Loucy (cell line): ENCODE data around the gene CCDC82.

Experiments
- H2AFZ ChIP-seq: fragments of 200-600 bp; sonication (generic); 2 replicates; pipeline ENCODE4 v1.6.0; 2016; ENCODE audit warnings: antibody characterized with exemption, mild to moderate bottlenecking, low read length, moderate library complexity
- H3F3A ChIP-seq: fragments of 200-600 bp; 2 replicates; pipeline ENCODE4 v1.6.0; 2016; ENCODE audit warnings: antibody characterized with exemption, low read depth, mild to moderate bottlenecking
- H3K27me3 ChIP-seq: fragments of 200-600 bp; sonication (generic); 2 replicates; pipeline ENCODE4 v1.6.1; 2014; ENCODE audit warnings: low read length, mild to moderate bottlenecking; ENCODE audit not compliant: insufficient read depth, poor library complexity, severe bottlenecking
- H3K36me3 ChIP-seq: fragments of 200-600 bp; sonication (generic); 2 replicates; pipeline ENCODE4 v1.6.1; 2016; ENCODE audit warnings: low read length; ENCODE audit not compliant: insufficient read depth
- H3K4me1 ChIP-seq: fragments of 200-600 bp; sonication (generic); 2 replicates; pipeline ENCODE4 v1.5.1; 2014; ENCODE audit warnings: low read length, mild to moderate bottlenecking; ENCODE audit not compliant: insufficient read depth, poor library complexity, severe bottlenecking
- H3K4me2 ChIP-seq: fragments of 200-600 bp; sonication (generic); 2 replicates; pipeline ENCODE4 v1.6.0; 2014; ENCODE audit warnings: antibody characterized with exemption, low read length, low read depth, mild to moderate bottlenecking; ENCODE audit not compliant: poor library complexity, severe bottlenecking
- H3K4me3 ChIP-seq: fragments of 200-600 bp; sonication (generic); 2 replicates; pipeline ENCODE4 v1.5.1; 2014; ENCODE audit warnings: low read length, mild to moderate bottlenecking, mixed read lengths; ENCODE audit not compliant: poor library complexity, severe bottlenecking
- H3K79me2 ChIP-seq: fragments of 200-600 bp; sonication (generic); 2 replicates; pipeline ENCODE4 v1.6.1; 2014; ENCODE audit warnings: low read length; ENCODE audit not compliant: insufficient read depth
- H3K9ac ChIP-seq: fragments of 200-600 bp; sonication (generic); 2 replicates; pipeline ENCODE4 v1.6.0; 2014; ENCODE audit warnings: mild to moderate bottlenecking, low read depth, low read length, moderate library complexity; ENCODE audit not compliant: poor library complexity, severe bottlenecking
- H3K9me2 ChIP-seq: fragments of 200-600 bp; sonication (generic); replicated peaks from 2 replicates; pipeline ENCODE4 v1.6.1; 2016; ENCODE audit warnings: low read depth, low read length, mixed read lengths
- H3K9me3 ChIP-seq: fragments of 200-600 bp; sonication (generic); 2 replicates; pipeline ENCODE4 v1.6.1; 2014; ENCODE audit warnings: mild to moderate bottlenecking, antibody characterized with exemption, low read length, low read depth; ENCODE audit not compliant: insufficient read depth
- H4K20me1 ChIP-seq: fragments of 200-600 bp; sonication (generic); 2 replicates; pipeline ENCODE4 v1.6.0; 2014; ENCODE audit warnings: antibody characterized with exemption, low read length, mild to moderate bottlenecking; ENCODE audit not compliant: insufficient read depth, poor library complexity, severe bottlenecking
- EZH2phosphoT487 ChIP-seq: fragments of 200-600 bp; IDR thresholded peaks from 2 replicates; pipeline ENCODE4 v1.6.1; 2018; ENCODE audit warnings: antibody characterized with exemption, mild to moderate bottlenecking, moderate library complexity, borderline replicate concordance
- TF ChIP-seq, protein P1 (sequence below): fragments of 200-600 bp; sonication (generic); conservative IDR thresholded peaks from 2 replicates; pipeline ENCODE4 v1.5.1; 2014; ENCODE audit warnings: mild to moderate bottlenecking, antibody characterized with exemption, low read length

The CCDC82 gene

DNA sequence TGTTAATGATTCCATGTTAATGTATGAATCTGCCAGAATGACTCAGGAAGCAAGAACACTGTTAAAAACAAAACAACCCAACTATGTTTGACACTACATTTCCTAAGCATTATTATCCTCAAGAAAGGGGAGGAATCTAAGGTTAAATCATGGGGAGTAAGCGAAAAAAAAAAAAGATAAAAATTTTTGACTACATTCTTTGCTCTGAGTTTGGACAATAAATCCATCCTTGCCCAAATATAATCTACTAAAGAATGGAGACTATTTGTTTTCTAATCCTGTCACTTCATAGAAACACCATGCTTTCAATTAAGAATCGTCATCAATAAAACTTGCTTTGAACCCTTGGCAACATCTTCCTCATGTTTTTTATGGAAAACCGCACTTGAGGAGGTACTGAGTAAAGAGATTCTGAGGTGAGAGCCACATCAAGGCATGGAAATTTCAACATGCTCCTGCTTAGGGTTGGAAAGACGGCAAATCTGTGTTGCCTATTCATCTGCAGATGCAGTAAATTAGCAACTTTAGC, 56.5 kb downstream of the CCDC82 start:
- H3K4me1 ChIP-seq: peaks cover 5% of the 10 kb centered on the region
- no peaks in the 10 kb centered on the region for H4K20me1 ChIP-seq
- H3K36me3 ChIP-seq: no peaks in the 10 kb centered on the region
- H3K9me2 ChIP-seq: no peaks in the 10 kb centered on the region
- H3K4me3 ChIP-seq: no peak overlapping the region
- no peaks in the 10 kb centered on the region for H3F3A ChIP-seq
- H3K27me3 ChIP-seq: no peaks in the 10 kb centered on the region
- no peak overlapping the region for H3K4me2 ChIP-seq
- no peaks in the 10 kb centered on the region for H3K79me2 ChIP-seq
- H2AFZ ChIP-seq: no peak overlapping the region
- TF ChIP-seq EZH2phosphoT487: no peak
- TF ChIP-seq, protein P1, sequence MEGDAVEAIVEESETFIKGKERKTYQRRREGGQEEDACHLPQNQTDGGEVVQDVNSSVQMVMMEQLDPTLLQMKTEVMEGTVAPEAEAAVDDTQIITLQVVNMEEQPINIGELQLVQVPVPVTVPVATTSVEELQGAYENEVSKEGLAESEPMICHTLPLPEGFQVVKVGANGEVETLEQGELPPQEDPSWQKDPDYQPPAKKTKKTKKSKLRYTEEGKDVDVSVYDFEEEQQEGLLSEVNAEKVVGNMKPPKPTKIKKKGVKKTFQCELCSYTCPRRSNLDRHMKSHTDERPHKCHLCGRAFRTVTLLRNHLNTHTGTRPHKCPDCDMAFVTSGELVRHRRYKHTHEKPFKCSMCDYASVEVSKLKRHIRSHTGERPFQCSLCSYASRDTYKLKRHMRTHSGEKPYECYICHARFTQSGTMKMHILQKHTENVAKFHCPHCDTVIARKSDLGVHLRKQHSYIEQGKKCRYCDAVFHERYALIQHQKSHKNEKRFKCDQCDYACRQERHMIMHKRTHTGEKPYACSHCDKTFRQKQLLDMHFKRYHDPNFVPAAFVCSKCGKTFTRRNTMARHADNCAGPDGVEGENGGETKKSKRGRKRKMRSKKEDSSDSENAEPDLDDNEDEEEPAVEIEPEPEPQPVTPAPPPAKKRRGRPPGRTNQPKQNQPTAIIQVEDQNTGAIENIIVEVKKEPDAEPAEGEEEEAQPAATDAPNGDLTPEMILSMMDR: no peak
- no peak overlapping the region for H3K9ac ChIP-seq
- H3K9me3 ChIP-seq: no peaks in the 10 kb centered on the region

DNA sequence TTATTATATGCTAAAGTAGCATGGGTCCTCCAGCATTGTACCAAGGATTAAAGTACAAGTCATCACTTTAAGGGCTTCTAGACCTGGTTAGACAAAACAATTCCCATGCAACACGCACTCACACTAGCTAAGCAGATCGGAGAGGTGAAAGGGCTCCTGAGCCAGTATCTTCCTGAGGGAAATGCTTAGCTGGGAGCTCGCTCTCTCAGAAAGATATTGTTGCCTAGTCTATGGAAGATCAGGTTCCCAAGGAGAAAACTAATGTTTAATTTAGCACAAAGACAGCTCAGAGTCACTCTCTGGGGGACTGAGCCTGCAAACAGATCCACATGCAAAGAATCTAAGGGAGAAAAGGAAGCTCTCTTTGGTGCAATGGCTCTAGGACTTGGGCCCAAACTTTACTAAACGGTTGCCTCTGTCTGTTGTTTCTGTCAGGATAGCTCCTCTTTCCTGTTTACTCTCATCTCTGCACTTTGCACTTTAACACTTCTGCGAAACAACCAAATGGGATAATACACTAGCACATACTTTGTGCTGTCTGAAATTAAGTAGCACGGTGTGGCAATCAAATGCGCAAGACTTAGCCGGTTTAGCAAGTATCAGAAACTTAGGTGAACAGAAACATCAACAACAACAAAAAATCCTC, 57.5 kb downstream of the CCDC82 start:
- H3K4me1 ChIP-seq: no peaks in the 10 kb centered on the region
- H3K4me3 ChIP-seq: no peak overlapping the region
- H3K36me3 ChIP-seq: no peaks in the 10 kb centered on the region
- H3K9me2 ChIP-seq: no peaks in the 10 kb centered on the region
- H2AFZ ChIP-seq: no peak overlapping the region
- H4K20me1 ChIP-seq: no peaks in the 10 kb centered on the region
- TF ChIP-seq EZH2phosphoT487: no peak
- TF ChIP-seq, protein P1: no peak
- H3F3A ChIP-seq: no peaks in the 10 kb centered on the region
- H3K27me3 ChIP-seq: no peaks in the 10 kb centered on the region
- H3K9me3 ChIP-seq: no peaks in the 10 kb centered on the region
- H3K9ac ChIP-seq: no peak overlapping the region
- H3K4me2 ChIP-seq: no peak overlapping the region
- H3K79me2 ChIP-seq: no peaks in the 10 kb centered on the region

DNA sequence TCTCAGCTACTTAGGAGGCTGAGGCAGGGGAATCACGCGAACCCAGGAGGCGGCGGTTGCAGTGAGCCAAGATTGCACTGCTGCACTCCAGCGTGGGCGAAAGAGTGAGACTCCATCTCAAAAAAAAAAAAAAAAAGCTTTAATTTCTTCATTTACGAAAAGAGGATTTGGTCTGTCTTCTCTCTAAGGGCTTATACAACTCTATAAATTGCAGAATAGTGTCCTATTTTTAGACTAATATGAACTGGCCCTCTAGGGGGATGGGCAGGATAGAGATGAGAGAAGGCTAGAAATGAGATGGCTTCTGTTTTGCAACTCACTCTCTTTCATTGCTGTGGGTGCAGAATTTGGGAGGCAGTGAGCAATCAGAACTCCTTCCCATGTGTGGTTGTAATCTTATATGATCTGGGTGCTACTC, 58.0 kb downstream of the CCDC82 start:
- Histone ChIP-seq H2AFZ (no peak overlapping the region), H3K36me3 (no peaks in the 10 kb centered on the region)

More for the DNA sequence above, 58.0 kb downstream of the CCDC82 start:
- no peaks in the 10 kb centered on the region for H3F3A ChIP-seq
- TF ChIP-seq, protein P1: no peak
- TF ChIP-seq EZH2phosphoT487: no peak
- no peak overlapping the region for H3K4me2 ChIP-seq
- H3K4me1 ChIP-seq: no peaks in the 10 kb centered on the region
- H3K9me2 ChIP-seq: no peaks in the 10 kb centered on the region
- H3K4me3 ChIP-seq: no peak overlapping the region
- no peaks in the 10 kb centered on the region for H3K27me3 ChIP-seq
- no peaks in the 10 kb centered on the region for H3K79me2 ChIP-seq
- no peaks in the 10 kb centered on the region for H3K9me3 ChIP-seq
- no peaks in the 10 kb centered on the region for H4K20me1 ChIP-seq
- H3K9ac ChIP-seq: no peak overlapping the region
